GM18508 (cell line): ENCODE data around the gene ANKRD66.

Source experiments
- ATAC-seq: cut with Tn5 transposase; IDR thresholded peaks from one replicate; pipeline ENCODE4 v1.9.1; 2021; ENCODE audit warnings: moderate number of reproducible peaks; ENCODE audit not compliant: insufficient read depth, unreplicated experiment

The ANKRD66 gene

GRCh38 chr6:46787871-46788540, 41.3 kb downstream of the ANKRD66 start:
- ATAC-seq, result no peak

- no peak for ATAC-seq
Observed at GRCh38 chr6:46788791-46789190, 42.1 kb downstream of the ANKRD66 start.

- no peak for ATAC-seq
Observed at GRCh38 chr6:46789434-46790354, 43.0 kb downstream of the ANKRD66 start.

GRCh38 chr6:46790355-46790874, 43.7 kb downstream of the ANKRD66 start:
- no peak for ATAC-seq

- no peak for ATAC-seq
Observed at GRCh38 chr6:46792635-46793034, 45.9 kb downstream of the ANKRD66 start.

GRCh38 chr6:46793138-46793537, 46.4 kb downstream of the ANKRD66 start, which contains the start of gene MEP1A:
Gene MEP1A (plus strand): TSS chr6:46793389. CDS start chr6:46793399, 10 bp downstream.
- ATAC-seq, result no peak

GRCh38 chr6:46794068-46794467, 47.3 kb downstream of the ANKRD66 start:
- no peak for ATAC-seq

GRCh38 chr6:46795816-46796215, 49.1 kb downstream of the ANKRD66 start:
- no peak for ATAC-seq

GRCh38 chr6:46796848-46797580, 50.3 kb downstream of the ANKRD66 start:
- no peak for ATAC-seq

GRCh38 chr6:46799657-46800056, 52.9 kb downstream of the ANKRD66 start:
- ATAC-seq, result no peak

GRCh38 chr6:46808806-46809205, 62.1 kb downstream of the ANKRD66 start:
- ATAC-seq, result no peak
